SK-MEL-5 (cell line): ENCODE results near the gene PDLIM7. TPM values are rescaled to one million over a fixed set of nuclear protein-coding genes. Genes with fewer than 3 reads are reported as not detected.
"Not testable (repeated sequence)": the region's sequence is repeated elsewhere in the genome, so short reads cannot be mapped to it uniquely, and the experiment has no call there.

ENCODE experiments used
- DNase-seq: peaks from one replicate; pipeline ENCODE4 v3.0.0-alpha.2; 2016; ENCODE audit warnings: low read depth, low spot score
- in situ Hi-C: cut with HindIII; loops from 2 replicates; pipeline ENCODE4 v1.10.0; 2016; ENCODE audit warnings: low sequenced_read_pairs, high pct_unique_total_duplicates, low pct_unique_long_range_greater_than_20kb
- total RNA-seq: library from RNA; depleted of rRNA; stranded (reverse); fragments of >200 nt; shearing (Covaris generic); gene quantifications from 2 replicates; pipeline ENCODE4 v1.2.3, GENCODE V29; 2014

Gene PDLIM7
- total RNA-seq, 1 experiment from 2014 or later, result 15.8 TPM

GRCh38 chr5:177496727-177497291, 595 bp downstream of the PDLIM7 start:
- in situ Hi-C loops, result no loop called here
- DNase-seq, result peak; percentile 34

GRCh38 chr5:177496070-177496726, 1.2 kb downstream of the PDLIM7 start:
- in situ Hi-C loops, result no loop called here
- DNase-seq, result peak; percentile 37

- DNase-seq, result peak; percentile 43
- in situ Hi-C loops, result no loop called here
Measured at GRCh38 chr5:177495243-177496060, 2.0 kb downstream of the PDLIM7 start.

- peak; percentile 34 for DNase-seq
- in situ Hi-C loops, result no loop called here
Measured at GRCh38 chr5:177494346-177495195, 2.8 kb downstream of the PDLIM7 start.

GRCh38 chr5:177493795-177494345, 3.5 kb downstream of the PDLIM7 start:
- in situ Hi-C loops, result no loop called here
- DNase-seq, result no peak

GRCh38 chr5:177492841-177493240, 4.6 kb downstream of the PDLIM7 start:
- in situ Hi-C loops, result no loop called here
- DNase-seq, result no peak

GRCh38 chr5:177491983-177492746, 5.2 kb downstream of the PDLIM7 start:
- in situ Hi-C loops, result no loop called here

GRCh38 chr5:177491429-177491945, 5.9 kb downstream of the PDLIM7 start:
- in situ Hi-C loops, result no loop called here
- peak; percentile 64 for DNase-seq

More at GRCh38 chr5:177491983-177492746, 5.2 kb downstream of the PDLIM7 start:
- DNase-seq, result no peak

GRCh38 chr5:177490992-177491391, 6.4 kb downstream of the PDLIM7 start:
- no peak for DNase-seq
- in situ Hi-C loops, result no loop called here

GRCh38 chr5:177490311-177490991, 7.0 kb downstream of the PDLIM7 start:
- no peak for DNase-seq
- in situ Hi-C loops, result no loop called here

- in situ Hi-C loops, result no loop called here
- no peak for DNase-seq
Measured at GRCh38 chr5:177489119-177489716, 8.2 kb downstream of the PDLIM7 start.

- in situ Hi-C loops, result no loop called here
- no peak for DNase-seq
Measured at GRCh38 chr5:177487975-177488374, 9.4 kb downstream of the PDLIM7 start.

- no peak for DNase-seq
- in situ Hi-C loops, result no loop called here
Measured at GRCh38 chr5:177487144-177487543, 10.3 kb downstream of the PDLIM7 start.

GRCh38 chr5:177486256-177486655, 11.1 kb downstream of the PDLIM7 start:
- in situ Hi-C loops, result no loop called here
- DNase-seq, result no peak

- in situ Hi-C loops, DNase-seq: not testable (repeated sequence)
Measured at GRCh38 chr5:177485753-177486152, 11.7 kb downstream of the PDLIM7 start.
